Tibial nerve (tissue), 4 donors: Measurements from ENCODE around the gene C9orf50. TPM values are rescaled to one million over a fixed set of nuclear protein-coding genes. Genes with fewer than 3 reads are reported as not detected.

Source experiments
- DNase-seq, 2 donors: peaks; one replicate each; pipeline ENCODE4 v3.0.0-alpha.2; 2019; ENCODE audit warnings: low spot score in 2 of 2
- H3K27ac ChIP-seq, 4 donors: fragments of 200-600 bp; sonication (generic) in 3 of 4; one replicate each; pipeline ENCODE4 v1.5.1; 2017 to 2019; ENCODE audit warnings: mild to moderate bottlenecking in 1 of 4
- H3K27me3 ChIP-seq, 2 donors: fragments of 200-600 bp; sonication (generic) in 1 of 2; one replicate each; pipeline versions ENCODE4 v1.5.1 to v1.6.0; 2017 to 2019
- H3K36me3 ChIP-seq, 3 donors: fragments of 200-600 bp; sonication (generic); one replicate each; pipeline ENCODE4 v1.5.1; 2018 to 2019
- H3K4me1 ChIP-seq, 4 donors: fragments of 200-600 bp; sonication (generic) in 3 of 4; one replicate each; pipeline ENCODE4 v1.5.1; 2017 to 2019
- H3K4me3 ChIP-seq, 4 donors: fragments of 200-600 bp; sonication (generic) in 3 of 4; one replicate each; pipeline ENCODE4 v1.5.1; 2017 to 2019; ENCODE audit warnings: mild to moderate bottlenecking in 1 of 4, moderate library complexity in 1 of 4
- H3K9me3 ChIP-seq, 4 donors: fragments of 200-600 bp; sonication (generic) in 3 of 4; one replicate each; pipeline ENCODE4 v1.5.1; 2017 to 2019
- CTCF ChIP-seq, 5 experiments: fragments of 200-600 bp in 3 of 5; fragments of 450-650 bp in 2 of 5; sonication (generic) in 3 of 5; IDR thresholded peaks; one replicate each; pipeline ENCODE4 v1.5.1; 2016 to 2019; ENCODE audit warnings: antibody characterized with exemption in 5 of 5, mild to moderate bottlenecking in 3 of 5, moderate library complexity in 2 of 5
- EP300 ChIP-seq, 2 donors: sonication (generic); formaldehyde crosslinking; IDR thresholded peaks; one replicate each; pipeline ENCODE4 v1.6.1; 2017; ENCODE audit warnings: antibody characterized with exemption in 2 of 2, mild to moderate bottlenecking in 1 of 2
- POLR2A ChIP-seq, 2 donors: fragments of 450-650 bp; IDR thresholded peaks; one replicate each; pipeline ENCODE4 v1.6.1; 2017; ENCODE audit warnings: antibody characterized with exemption in 2 of 2, mild to moderate bottlenecking in 2 of 2, moderate library complexity in 2 of 2
- WGBS, 2 donors: methylation state at CpG; one replicate each; pipeline ENCODE4 v1.1.5; 2018; 5-methylcytosine and 5-hydroxymethylcytosine counted together
- total RNA-seq, 4 donors: library from RNA; depleted of rRNA; stranded (reverse); fragments of >200 nt; gene quantifications; one replicate each; pipeline ENCODE4 v1.1.0, GENCODE V29; 2016

The C9orf50 gene
- total RNA-seq, 4 donors from 2014 or later, result 0.90 to 1.7 (median 1.3) TPM

GRCh38 chr9:129576546-129577543 lies 44.1 kb downstream of the C9orf50 start:
- no peak for DNase-seq
- Histone ChIP-seq H3K4me1 (no peaks in the 10 kb centered on the region), H3K9me3 (no peaks in the 10 kb centered on the region), H3K27ac (no peak overlapping the region), H3K4me3 (no peak overlapping the region), H3K36me3 (no peaks in the 10 kb centered on the region), H3K27me3 (no peaks in the 10 kb centered on the region)
- TF ChIP-seq CTCF (IDR thresholded peaks at IDR 0.05), result no peak
- no peak for TF ChIP-seq EP300 (IDR thresholded peaks at IDR 0.05)
- TF ChIP-seq POLR2A (IDR thresholded peaks at IDR 0.05), result no peak
- 64 to 68% methylated on average over 30 to 33 of the region's 34 CpGs for WGBS, 2 donors

GRCh38 chr9:129575818-129576217 lies 45.1 kb downstream of the C9orf50 start:
- Histone ChIP-seq H3K27me3 (no peaks in the 10 kb centered on the region), H3K4me1 (peaks cover 0 to 7% (median 0%) of the 10 kb centered on the region in 4 donors), H3K36me3 (no peaks in the 10 kb centered on the region), H3K4me3 (no peak overlapping the region), H3K9me3 (no peaks in the 10 kb centered on the region), H3K27ac (no peak overlapping the region)
- 62 to 63% methylated on average over 9 of the region's 9 CpGs for WGBS, 2 donors
- TF ChIP-seq POLR2A (IDR thresholded peaks at IDR 0.05) (no peak), CTCF (IDR thresholded peaks at IDR 0.05) (no peak), EP300 (IDR thresholded peaks at IDR 0.05) (no peak)
- DNase-seq, result no peak

GRCh38 chr9:129574911-129575585 lies 45.9 kb downstream of the C9orf50 start:
- no peaks in the 10 kb centered on the region for H3K36me3 ChIP-seq
- TF ChIP-seq EP300 (IDR thresholded peaks at IDR 0.05) (no peak), POLR2A (IDR thresholded peaks at IDR 0.05) (no peak)
- H3K9me3 ChIP-seq, result no peaks in the 10 kb centered on the region
- peaks cover 0 to 15% (median 4%) of the 10 kb centered on the region in 4 donors for H3K4me1 ChIP-seq
- no peak for DNase-seq
- no peaks in the 10 kb centered on the region for H3K27me3 ChIP-seq
- no peak overlapping the region for H3K4me3 ChIP-seq
- no peak overlapping the region for H3K27ac ChIP-seq
- 76 to 77% methylated on average over 13 of the region's 13 CpGs for WGBS, 2 donors

GRCh38 chr9:129573977-129574376 lies 46.9 kb downstream of the C9orf50 start:
- H3K9me3 ChIP-seq, result no peaks in the 10 kb centered on the region
- H3K36me3 ChIP-seq, result no peaks in the 10 kb centered on the region
- peaks cover 0 to 25% (median 11%) of the 10 kb centered on the region in 4 donors for H3K4me1 ChIP-seq
- no peak overlapping the region for H3K27ac ChIP-seq
- TF ChIP-seq CTCF (IDR thresholded peaks at IDR 0.05) (no peak), EP300 (IDR thresholded peaks at IDR 0.05) (no peak), POLR2A (IDR thresholded peaks at IDR 0.05) (no peak)
- WGBS, 2 donors, result 97 to 98% methylated on average over 5 of the region's 5 CpGs
- H3K4me3 ChIP-seq, result no peak overlapping the region
- no peaks in the 10 kb centered on the region for H3K27me3 ChIP-seq
- DNase-seq, result no peak

GRCh38 chr9:129572517-129572916 lies 48.4 kb downstream of the C9orf50 start:
- no peak for DNase-seq
- H3K27ac ChIP-seq, result no peak overlapping the region
- TF ChIP-seq POLR2A (IDR thresholded peaks at IDR 0.05) (no peak), CTCF (IDR thresholded peaks at IDR 0.05) (no peak), EP300 (IDR thresholded peaks at IDR 0.05) (no peak)
- H3K9me3 ChIP-seq, result no peaks in the 10 kb centered on the region
- WGBS, 2 donors, result 84 to 88% methylated on average over 9 to 10 of the region's 10 CpGs
- H3K27me3 ChIP-seq, result no peaks in the 10 kb centered on the region
- H3K36me3 ChIP-seq, result no peaks in the 10 kb centered on the region
- H3K4me3 ChIP-seq, result no peak overlapping the region
- H3K4me1 ChIP-seq, result peaks cover 0 to 40% (median 20%) of the 10 kb centered on the region in 4 donors
